ENCODE results near the gene RFX8.

- TF ChIP-seq MAX (IDR thresholded peaks at IDR 0.05; ENCODE audit: low read depth) (no peak), CTCF (IDR thresholded peaks at IDR 0.05) (no peak), ZBTB33 (IDR thresholded peaks at IDR 0.05; ENCODE audit: borderline replicate concordance, low read depth) (no peak), USF2 (IDR thresholded peaks at IDR 0.05; ENCODE audit: borderline replicate concordance, low read depth, low read length) (no peak), SMC3 (IDR thresholded peaks at IDR 0.05; ENCODE audit: low read depth, low read length) (no peak), SIN3A (IDR thresholded peaks at IDR 0.05; ENCODE audit: borderline replicate concordance, low read depth, low read length) (no peak), NRF1 (IDR thresholded peaks at IDR 0.05; ENCODE audit: low read depth, low read length) (no peak), POLR2AphosphoS5 (IDR thresholded peaks at IDR 0.05; ENCODE audit: low read depth, low read length) (no peak), JUND (IDR thresholded peaks at IDR 0.05) (no peak), CHD2 (IDR thresholded peaks at IDR 0.05; ENCODE audit: low read length, partially characterized antibody) (no peak), GABPA (IDR thresholded peaks at IDR 0.05; ENCODE audit: low read depth) (no peak), FOXM1 (IDR thresholded peaks at IDR 0.05; ENCODE audit: low read depth) (no peak)
Measured at GRCh38 chr2:101359410-101359954, 115.4 kb downstream of the RFX8 start.

Data from SK-N-SH (cell line).